Measurements from ENCODE around the gene TCF12.
"Not testable (repeated sequence)": the region's sequence is repeated elsewhere in the genome, so short reads cannot be mapped to it uniquely, and the experiment has no call there.

Gene TCF12

DNA sequence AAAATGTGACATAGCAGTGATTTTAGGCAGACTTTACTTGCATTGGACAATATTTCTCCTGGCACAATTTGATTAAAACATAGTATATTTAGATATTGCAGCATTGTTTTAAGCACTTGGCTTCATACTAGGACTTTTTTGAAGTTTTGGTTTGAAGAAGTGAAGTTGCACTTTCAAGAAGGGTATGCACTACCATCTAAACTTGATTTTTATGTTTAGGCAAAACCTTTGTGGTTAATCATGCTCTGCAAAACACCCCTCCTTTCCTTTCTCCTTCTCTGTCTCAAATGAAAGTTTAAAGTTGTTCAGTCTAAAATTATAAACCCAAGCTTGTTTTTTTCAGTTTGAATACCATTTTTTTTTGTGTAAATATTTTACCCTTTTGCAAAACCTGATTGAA, 173.8 kb downstream of the TCF12 start:
- DNase-seq (ENCODE audit: low read depth): no peak

DNA sequence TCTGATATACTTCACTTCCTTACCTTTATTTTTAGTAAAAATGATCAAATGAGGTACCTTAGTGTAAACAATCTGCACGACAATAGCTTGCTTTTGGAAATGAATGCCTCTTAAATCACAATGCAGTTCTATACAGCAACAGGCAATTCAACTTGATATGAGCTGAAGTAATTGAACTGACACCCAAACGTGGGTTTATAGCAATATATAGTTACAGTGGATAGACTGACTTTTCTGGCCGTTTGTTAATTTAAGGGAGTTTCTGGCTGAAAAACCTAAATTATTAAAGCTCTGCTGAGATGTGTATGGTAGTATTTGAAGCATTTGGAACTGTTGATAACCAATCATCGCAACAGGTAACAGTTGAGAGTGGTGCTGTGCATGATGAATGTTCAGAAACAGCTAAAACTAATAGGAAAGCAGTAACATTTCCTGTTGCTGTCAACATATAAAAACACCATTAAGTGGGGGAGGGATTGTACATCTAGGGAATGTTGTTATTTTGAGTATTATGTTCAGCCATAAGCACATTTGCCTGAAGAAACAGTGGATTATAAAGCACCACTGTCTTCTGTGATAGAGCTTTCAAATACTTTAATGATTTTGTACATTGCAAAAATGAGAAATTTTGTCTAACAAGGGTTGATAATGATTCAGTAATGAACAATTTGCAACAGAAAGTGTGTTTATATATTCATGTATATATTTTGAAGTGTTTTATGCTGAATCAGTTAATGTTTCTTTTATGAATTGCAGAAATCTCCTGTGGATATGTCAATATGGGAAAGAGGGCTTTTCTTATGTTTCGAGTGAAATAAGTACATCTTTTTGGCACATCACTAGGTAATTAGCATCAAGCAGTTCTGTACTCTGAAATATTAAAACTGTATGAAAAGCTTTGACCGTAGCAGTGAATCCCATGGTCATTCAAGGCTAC, 176.1 kb downstream of the TCF12 start:
- DNase-seq (ENCODE audit: low read depth): no peak

DNA sequence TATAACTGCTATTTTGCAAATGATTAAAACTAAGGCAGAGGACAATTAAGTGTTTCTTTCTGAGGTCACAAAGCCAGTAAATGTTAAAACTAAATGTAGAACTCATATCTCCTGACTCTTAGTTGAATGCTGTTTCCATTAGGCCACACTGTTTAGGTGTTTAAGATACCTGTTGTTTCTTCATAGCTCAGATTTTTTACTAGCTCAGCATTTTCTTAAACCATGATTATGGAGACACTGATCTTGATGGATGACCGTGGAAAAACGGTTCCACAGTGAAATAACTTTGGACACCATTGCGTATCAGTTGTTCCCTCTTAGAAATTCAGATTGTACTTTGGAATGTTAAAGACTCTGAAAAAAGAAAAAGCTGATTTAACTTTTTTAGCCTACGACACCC, 177.5 kb downstream of the TCF12 start:
- no peak for DNase-seq (ENCODE audit: low read depth)

DNA sequence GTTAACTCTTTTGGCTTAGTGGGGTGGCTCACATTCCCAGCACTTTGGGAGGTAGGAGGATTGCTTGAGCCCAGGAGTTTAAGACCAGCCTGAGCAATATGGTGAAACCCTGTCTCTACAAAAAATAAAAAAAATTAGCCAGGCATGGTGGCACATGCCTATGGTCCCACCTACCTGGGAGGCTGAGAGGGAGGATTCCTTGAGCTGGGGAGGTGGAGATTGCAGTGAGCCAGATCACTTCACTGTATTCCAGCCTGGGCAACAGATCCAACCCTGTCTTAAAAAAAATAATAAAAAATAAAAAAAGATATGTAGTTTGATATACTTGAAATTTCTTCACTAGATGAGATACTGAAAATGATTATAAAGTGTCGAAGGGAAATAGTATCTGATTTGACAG, 178.8 kb downstream of the TCF12 start:
- DNase-seq (ENCODE audit: low read depth): no peak

DNA sequence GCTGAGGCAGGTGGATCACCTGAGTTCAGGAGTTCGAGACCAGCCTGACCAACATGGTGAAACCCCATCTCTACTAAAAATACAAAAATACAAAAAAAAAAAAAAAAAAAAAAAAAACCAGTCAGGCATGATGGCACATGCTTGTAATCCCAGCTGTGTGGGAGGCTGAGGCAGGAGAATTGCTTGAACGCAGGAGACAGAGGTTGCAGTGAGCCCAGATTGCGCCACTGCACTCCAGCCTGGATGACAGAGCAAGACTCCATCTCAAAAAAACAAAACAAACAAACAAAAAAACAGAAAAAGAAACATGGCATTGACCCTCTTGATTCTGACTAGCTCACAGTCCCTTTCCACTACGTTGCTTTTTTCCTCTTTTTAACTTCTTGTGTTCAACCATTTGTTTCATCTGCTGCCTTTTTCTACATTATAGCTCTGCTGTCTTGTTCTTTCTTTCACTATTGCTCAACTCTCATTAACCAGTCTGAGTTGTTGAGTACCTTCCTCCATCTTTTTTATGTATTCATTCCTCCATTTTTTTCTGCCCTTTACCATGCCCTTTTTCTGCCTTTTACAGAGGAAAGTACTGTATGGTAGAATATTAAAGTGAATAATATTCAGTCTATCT, 179.6 kb downstream of the TCF12 start:
- DNase-seq (ENCODE audit: low read depth): not testable (repeated sequence)

DNA sequence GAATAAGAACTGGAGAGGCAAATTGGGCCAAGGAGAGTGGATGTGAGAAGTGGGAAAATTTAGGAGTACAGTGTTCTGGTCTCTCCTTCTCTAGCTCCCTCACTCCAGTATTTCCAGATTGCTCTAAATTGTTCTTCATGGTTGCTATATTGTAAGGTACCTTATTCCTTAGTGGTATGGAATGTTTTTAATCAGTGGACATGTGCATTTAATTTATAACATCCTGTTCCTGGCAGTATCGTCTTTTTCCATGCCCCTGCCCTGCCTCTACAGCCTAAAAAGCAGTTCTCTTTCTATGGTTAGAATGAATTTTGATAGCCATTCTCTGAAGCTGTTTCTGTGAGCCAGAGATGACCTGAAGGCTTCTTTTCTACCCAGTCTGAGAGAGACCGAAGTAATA, 180.5 kb downstream of the TCF12 start:
- DNase-seq (ENCODE audit: low read depth): no peak

DNA sequence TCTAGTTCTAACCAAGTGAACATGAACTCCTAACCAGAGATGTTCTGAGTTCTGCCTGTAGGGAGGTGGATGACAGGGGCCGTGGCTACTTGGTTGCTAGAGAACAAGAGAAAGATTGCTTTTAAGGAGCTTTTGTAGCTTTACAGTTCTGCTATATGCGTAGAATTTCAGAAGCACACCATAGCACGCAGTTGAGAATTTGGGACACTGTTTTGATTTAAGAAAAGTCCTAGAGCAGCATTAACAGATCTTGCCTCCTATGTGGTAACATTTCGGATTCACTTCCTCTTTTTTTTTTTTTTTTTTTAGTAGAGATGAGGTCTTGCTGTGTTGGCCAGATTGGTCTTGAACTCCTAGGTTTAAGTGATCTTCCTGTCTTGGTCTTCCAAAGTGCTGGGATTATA, 181.7 kb downstream of the TCF12 start:
- DNase-seq (ENCODE audit: low read depth): no peak

DNA sequence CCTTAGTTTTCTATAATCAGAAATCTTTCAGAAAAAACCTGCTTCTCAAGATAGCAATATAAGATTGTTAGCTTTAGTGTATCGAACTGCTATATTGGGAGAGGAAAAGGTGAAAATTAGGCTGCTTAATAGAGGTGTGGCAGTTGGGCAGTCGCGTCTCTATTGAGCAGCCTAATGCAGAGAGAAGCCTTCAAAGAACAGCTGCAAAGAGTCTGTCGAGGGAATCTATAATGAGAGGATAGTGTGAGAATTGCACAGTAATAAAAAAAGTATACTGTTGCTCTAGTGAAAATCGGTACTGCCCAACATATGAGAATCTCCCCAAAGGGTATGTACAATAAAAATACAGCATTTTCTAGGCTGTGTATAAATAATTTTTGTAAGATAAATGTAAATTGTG, 184.4 kb downstream of the TCF12 start:
- DNase-seq (ENCODE audit: low read depth): no peak

DNA sequence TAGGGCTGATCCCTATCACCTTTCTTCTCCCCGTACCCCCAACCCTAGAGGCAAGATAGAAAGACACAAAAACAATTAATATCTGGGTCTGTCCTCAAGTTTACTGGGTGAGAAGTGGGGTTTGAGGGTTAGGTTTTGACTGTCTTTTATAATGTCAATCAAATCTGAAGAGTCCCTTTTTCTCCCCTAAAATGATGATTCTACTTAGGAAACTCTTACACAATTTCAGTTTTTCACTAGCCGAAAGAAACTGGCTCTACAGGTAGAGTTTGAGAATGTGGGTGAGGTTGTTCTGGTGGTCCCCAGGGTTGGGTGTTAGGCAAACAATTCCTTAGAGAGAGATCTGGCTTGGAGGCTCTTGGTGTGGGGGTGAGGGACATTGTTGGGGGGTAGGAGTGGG, 189.9 kb downstream of the TCF12 start:
- no peak for DNase-seq (ENCODE audit: low read depth)

DNA sequence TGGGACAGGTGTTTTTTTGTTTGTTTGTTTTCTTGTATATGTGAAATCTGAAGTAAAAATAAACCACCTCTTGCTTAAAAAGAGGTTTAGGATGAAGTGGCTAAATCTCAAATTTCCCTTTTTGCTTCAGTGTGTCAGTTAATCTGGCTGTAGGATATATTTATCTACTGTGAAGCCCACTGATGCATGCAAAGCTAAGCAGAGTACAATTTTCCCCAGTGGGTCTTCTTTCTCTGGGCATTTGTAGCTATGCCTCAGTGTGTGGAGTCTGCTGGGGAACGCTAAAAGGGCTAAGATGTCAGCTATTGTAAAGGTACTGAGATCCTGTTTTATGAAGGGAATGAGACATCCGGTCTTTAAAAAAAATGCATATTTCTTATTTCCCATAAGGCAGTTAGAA, 190.6 kb downstream of the TCF12 start:
- no peak for DNase-seq (ENCODE audit: low read depth)

DNA sequence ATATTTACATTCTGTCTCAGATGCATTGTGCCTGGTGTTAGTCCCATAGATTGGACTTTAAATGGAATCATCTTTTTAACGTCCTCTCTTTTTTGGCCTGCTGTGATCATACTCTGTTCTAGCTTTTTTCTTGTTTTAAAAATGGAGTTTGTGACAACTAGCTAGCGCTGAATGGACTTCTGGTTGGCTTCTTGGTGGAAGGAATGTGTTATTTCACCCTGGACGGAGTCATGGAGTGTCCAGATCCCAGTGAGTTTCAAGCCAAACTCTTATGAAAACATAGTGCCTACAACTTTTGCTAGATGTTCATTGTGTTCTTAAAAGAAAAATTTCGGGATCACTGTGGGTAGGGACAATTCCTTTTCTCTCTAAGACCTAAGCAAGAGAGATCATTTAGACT, 192.6 kb downstream of the TCF12 start:
- DNase-seq (ENCODE audit: low read depth): no peak

DNA sequence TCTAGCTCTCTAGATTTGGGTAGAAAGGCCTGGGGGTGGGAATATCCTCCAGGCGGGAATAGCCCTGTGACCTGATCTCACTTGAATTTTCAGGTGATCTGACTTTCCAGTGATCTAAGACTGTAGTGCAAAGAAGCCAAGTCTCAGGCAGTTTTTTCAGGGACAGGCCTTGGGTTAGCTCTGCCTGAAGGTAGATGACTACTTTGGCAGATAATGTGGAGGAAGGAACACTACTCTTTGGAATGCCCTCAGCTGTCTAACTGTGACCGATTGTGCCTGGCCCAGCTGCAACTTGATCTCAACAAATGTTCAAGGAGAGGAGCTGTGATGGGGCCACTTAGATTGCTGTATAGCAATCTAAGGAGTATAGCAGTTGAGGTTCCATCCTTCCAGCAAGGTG, 193.7 kb downstream of the TCF12 start:
- no peak for DNase-seq (ENCODE audit: low read depth)

DNA sequence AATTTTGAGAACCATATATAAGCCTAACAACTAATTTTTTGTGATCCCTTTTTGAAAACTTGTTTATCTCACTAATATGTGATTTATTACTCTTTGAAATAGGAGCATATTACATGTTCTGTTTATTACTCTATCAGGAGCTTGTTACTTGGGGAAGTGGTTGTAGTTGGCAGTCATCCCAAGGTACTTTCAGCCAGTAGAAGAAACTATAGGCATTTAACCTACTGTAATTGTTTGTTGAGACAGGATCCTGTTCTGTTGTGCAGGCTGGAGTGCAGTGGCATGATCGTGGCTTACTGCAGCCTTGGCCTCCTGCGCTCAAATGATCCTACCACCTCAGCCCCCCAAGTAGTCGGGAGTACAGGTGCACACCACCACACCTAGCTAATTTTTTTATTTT, 195.6 kb downstream of the TCF12 start:
- DNase-seq (ENCODE audit: low read depth): no peak

DNA sequence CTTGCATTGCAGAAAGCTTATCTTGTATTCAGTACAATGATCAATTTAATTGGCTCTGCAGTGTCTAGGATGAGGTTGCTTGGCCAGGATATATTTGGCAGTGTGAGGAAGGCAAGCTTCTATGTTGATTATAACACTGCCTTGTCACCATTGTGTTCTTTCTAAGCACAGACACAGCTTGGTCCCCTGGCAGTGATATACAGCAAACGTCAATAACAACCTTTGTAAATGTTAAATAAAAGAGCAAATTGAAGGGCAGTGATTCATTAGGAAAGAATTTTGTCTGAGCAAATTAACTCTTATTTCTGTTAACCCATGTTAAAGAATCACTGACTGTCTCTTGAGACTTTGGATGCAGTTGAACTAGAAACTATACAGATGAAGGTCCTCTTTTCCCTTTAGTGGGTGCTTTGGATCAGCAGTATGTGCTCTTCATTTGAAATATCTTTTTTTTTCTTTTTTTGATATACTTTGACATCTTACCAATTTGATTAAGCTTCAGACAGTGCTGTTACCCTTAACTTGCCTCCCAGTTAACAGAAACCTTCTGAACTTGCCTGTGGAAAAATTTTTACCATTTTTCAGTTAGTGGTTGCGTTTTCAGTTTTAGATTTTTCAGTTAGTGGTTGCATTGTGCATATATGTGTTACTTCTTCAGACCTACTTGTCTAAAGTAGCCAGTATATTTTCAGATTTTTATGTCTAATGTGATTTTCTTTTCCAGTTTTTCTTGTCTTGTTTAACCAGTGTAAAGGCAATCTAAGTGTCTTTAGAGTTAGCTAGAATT, 199.8 kb downstream of the TCF12 start:
- no peak for DNase-seq (ENCODE audit: low read depth)

DNA sequence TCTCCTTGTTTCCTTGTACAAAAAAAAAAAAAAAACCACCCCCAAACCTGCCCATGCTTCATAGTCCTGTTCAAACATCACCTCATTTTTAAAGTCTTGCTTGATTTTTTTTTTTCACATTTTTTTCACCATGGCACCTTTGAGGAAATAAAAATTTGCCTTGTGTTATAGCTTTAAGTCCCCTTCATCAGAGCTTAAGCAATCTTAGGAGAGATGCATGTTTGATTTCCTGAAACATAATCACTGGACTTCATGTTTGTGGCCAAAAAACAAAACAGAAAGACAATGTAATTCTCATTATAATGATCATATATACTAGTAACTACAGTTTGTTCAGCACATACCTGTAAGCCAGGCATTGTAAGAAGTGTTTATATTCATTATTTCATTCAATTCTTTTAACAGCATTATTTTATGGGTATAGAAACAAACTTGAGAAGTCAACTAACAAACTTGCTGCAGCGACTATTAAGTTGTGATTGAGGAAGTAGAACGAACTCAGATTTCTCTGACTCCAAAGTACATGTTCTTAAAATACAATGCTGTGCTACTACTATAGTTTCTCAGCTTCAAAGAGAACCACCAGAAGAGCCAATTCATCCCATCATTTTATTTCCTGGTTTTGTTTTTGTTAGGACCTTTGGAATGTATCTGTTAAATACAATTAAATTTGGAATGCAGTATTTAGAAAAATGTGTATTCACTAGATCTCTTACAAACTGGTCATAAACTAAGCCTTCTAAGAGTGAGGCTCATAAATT, 203.8 kb downstream of the TCF12 start:
- no peak for DNase-seq (ENCODE audit: low read depth)

DNA sequence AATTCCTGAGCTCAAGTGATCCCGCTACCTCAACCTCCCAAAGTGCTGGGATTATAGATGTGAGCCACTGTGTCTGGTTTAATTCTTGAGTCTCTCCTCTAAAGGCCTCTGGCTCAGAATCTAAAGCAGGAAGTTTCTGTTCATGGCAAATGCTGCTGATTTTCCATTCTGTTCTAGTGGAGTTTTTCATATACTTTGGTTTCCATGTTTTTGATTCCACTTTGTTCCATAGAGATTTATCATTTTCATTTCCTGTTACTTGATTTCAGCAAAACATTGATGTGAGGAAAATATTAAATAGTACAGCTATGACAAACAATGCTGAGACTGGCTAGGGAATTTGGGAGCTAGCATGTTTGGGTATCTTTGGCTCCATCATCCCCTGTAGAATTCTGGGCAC, 205.6 kb downstream of the TCF12 start:
- DNase-seq (ENCODE audit: low read depth): no peak

DNA sequence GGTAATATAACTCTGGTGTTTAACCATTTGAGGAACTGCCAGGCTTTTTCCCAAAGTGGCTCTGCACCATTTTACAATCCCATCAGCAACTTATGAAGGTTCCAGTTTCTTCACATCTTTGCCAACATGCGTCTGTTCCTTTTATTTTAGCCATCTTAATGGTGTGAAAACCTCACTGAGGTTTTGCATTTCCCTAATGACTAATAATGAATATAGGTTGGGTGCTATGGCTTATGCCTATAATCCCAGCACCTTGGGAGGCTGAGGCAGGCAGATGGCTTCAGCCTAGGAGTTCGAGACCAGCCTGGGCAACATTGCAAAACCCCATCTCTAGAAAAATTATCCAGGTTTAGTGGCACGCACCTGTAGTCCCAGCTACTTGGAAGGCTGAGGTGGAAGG, 210.6 kb downstream of the TCF12 start:
- no peak for DNase-seq (ENCODE audit: low read depth)

DNA sequence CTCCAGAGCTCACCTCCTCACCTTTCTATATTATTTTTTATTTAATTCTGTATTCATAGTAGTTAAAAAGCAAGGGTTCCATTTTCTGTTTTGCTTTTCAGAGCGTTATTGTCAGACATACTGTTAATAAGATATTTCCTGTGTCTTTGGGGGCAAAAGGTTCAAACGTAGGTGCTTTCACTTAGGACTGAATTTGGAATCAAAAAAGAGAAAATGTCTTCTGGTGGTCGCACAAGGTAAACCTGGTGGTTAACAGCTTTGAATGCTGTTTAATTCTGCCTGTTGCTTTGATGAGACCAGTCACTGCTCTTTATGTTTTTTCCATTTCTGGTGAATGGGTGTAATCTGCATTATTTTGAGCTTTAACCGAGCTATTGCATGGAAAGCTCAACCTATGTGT, 212.5 kb downstream of the TCF12 start:
- DNase-seq (ENCODE audit: low read depth): no peak

DNA sequence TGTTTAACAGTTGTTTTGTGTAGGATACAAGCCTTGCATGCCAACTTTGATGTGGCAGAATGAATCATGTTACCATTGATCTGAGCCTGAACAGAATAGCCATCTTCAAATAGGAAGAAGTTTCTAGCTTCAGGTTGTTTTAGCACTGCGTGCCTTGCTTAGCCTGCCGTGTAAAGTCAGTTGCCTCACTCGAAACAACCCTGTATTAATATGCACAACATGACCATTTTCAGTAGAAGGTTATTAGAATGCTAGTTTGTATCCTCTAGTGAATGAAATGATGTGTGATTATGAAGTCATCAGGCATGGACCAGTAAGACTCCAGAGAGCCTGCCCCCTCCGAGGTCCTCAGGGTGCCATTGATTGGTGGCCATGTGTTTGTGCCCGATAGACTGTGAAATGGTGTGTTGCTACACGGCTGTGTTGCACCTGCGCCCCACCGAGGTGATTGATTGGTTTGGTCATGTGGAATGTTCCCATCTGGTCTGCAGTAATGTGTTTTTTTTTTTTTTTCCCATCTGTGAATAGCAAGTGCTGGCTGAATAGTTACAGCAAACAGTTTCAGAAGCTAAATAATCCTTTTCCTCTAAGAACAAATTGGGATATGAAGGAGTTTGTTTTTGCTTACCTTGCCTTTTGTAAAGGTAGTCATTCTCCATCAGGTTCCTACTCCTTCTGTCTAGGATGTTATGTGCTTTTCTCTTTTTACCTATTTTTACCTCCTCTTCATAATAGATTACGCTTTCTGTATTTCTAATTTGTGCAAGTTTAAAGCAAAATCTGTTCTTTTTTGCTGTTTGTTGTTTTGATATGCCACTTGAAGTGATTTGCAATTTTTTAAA, 214.9 kb downstream of the TCF12 start:
- DNase-seq (ENCODE audit: low read depth): no peak

DNA sequence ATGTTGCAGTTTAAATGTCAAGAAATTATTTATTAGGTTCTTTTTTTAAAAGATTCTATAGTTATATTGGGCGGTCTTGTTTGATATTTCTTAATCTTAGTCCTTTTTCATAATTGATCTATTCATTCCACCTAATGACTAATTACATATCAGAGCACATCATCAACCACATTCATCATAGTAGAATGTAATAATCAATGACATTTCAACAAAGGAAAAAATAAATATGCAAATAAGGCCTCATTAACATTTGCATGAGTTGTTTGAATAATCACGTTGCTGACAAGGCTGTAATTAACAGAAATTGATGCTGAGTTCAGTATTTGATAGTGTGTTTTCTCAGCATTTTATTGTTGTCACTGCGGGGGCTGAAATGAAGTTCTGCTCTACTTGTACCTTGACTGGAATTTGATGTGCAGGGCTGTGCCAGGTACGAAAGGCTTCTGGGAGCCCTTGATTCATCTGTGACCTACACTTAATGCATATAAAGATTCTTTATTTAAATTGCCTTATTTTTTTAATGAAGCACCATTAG, 215.7 kb downstream of the TCF12 start:
- DNase-seq (ENCODE audit: low read depth): no peak

DNA sequence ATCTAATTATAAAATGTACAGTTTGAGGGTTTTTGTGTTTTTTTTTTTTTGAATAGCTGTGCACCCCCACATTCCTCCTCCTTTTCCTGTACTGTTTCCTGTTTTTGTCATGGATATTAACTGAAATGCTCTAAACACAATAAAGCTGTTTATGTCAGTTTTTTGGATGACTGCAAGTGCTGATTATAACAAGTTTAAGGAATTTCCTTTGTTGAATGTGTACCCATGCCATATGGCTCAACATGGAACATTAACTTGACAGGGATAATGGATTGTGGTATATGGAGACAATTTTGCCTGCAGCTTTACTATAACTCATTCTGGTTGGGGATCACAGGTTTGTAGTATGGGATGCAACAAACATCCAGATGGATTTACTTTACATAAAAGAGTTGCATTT, 216.4 kb downstream of the TCF12 start:
- no peak for DNase-seq (ENCODE audit: low read depth)
